Measurements from ENCODE around the gene OTUD3.

DNA sequence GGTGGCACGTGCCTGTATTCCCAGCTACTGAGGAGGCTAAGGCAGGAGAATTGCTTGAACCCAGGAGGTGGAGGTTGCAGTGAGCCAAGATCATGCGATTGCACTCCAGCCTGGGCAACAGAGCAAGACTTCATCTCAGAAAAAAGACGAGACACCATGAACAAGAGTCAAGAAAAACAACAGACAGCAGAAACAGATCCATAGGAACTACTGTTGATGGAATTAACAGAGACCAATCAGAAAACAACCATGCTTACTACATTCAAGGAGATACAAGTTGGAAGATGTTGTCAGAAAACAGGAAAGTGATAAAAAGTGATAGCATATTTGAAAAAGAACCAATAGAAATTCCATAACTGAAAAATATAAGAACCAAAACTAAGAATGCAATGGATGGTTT lies 19.3 kb upstream of the OTUD3 start:
- TF ChIP-seq, protein P1, sequence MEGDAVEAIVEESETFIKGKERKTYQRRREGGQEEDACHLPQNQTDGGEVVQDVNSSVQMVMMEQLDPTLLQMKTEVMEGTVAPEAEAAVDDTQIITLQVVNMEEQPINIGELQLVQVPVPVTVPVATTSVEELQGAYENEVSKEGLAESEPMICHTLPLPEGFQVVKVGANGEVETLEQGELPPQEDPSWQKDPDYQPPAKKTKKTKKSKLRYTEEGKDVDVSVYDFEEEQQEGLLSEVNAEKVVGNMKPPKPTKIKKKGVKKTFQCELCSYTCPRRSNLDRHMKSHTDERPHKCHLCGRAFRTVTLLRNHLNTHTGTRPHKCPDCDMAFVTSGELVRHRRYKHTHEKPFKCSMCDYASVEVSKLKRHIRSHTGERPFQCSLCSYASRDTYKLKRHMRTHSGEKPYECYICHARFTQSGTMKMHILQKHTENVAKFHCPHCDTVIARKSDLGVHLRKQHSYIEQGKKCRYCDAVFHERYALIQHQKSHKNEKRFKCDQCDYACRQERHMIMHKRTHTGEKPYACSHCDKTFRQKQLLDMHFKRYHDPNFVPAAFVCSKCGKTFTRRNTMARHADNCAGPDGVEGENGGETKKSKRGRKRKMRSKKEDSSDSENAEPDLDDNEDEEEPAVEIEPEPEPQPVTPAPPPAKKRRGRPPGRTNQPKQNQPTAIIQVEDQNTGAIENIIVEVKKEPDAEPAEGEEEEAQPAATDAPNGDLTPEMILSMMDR (IDR thresholded peaks at IDR 0.05), result no peak
- no peak for TF ChIP-seq POLR2A (IDR thresholded peaks at IDR 0.05)
